HG02610 (cell line): ENCODE results near the gene PPEF2.

Experiments
- ATAC-seq: cut with Tn5 transposase; IDR thresholded peaks from one replicate; pipeline ENCODE4 v1.9.1; 2021; ENCODE audit warnings: mild to moderate bottlenecking, moderate library complexity; ENCODE audit not compliant: unreplicated experiment

Gene PPEF2

GRCh38 chr4:75841641-75842520 is 60.4 kb downstream of the PPEF2 start:
- no peak for ATAC-seq

GRCh38 chr4:75834772-75835154 is 67.5 kb downstream of the PPEF2 start:
- no peak for ATAC-seq

DNA sequence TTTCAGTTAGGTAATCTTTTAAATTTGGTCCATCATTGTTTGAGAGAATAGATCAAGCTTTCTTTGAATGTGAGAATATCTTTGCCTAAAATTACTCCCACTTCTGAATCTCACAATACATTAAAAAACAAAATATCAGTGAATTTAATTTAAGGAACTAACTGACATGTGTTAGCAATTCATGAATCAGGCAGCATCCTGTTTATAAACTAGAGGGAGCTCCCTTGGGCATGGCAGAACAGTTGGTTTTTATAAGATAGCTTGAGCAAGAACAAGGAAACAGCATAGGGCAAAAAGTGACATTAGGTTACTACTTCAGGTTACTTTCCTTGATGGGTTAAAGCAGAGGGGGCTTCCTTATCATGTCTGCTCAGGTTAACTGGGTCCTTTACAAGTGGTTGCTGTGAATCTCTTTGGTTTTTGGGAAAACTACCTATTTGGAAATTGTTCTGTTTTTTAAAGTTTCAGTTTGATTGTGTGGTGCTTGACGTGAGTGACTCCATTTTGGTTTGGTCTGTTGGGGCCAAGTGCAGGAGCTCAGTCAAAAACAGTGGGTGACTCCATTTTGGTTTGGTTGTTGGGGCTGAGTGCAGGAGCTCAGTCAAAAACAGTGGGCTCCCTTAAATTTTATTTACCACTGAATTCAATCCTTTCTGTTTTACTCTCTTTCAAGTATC is 68.0 kb downstream of the PPEF2 start:
- no peak for ATAC-seq

DNA sequence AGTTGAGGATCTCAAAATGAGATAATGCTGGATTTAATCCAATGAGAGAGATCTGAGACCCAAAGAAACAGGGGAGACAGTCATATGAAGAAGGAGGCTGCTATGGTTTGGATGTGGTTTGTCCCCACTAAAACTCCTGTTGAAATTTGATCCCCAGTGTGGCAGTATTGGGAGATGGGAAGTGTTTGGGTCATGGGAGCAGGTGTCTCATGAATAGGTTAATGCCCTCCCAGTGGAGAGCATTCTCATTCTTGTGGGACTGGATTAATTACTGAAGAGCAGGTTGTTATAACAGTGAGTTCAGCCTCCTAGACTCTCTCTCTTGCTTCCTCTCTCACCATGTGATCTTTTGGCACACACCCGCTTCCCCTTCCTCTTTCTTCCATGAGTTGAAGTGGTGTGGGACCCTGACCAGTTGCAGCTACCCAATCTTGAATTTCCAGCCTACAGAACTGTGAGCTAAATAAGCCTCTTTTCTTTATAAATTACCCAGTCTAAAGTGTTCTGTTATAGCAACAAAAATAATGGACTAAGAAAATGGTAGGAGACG is 70.3 kb downstream of the PPEF2 start:
- ATAC-seq, result no peak

DNA sequence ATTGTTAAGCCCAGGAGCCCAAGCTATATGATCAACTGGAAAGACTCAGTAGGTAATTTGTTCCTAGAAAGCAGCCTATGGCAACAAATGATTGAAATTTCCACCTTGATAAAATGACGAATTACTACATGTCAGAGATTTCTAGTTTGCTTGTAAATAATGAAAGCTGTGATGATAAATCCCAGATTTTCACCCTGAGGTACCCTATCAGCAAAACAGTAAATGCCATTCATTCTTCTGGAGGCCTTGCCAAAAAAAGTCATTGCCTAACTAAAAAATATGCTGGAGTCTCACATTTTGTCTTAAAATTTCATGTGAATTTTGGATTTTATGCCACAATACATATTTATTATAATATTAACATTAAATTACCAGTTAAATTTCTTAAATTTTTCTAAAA is 71.3 kb downstream of the PPEF2 start:
- no peak for ATAC-seq

- ATAC-seq, result no peak
These were observed 78.4 kb downstream of the PPEF2 start for GRCh38 chr4:75823812-75824211.

DNA sequence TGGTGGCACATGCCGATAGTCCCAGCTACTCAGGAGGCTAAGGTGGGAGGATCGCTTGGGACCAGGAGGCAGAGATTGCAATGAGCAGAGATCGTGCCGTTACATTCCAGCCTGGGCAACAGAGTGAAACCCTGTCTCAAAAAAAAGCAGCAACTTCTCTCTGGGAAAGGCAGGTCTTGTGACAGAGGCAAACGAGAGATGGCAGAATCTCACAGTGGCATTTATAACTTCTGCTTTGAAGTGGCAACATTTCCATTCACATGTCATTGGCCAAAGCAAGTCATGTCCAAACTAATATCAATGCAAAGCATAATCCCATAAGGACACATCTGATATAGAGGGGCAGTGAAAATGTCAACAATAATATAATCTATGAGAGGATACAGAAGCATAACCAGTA is 79.8 kb downstream of the PPEF2 start:
- ATAC-seq, result no peak

DNA sequence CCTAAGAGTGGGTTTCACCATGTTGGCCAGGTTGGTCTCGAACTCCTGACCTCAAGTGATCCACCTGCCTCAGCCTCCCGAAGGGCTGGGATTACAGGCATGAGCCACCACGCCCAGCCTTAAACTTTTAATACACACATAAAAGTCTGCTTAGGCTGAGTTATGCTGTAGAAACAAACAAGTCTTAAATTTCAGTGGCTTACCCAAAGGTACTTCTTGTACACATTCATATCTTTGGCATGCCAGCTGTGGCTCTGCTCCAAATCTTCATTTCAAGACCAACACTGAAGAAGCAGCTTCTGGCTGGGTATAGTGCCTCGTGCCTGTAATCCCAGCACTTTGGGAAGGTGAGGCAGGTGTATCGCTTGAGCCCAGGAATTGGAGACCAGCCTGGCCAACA is 80.3 kb downstream of the PPEF2 start:
- ATAC-seq, result no peak

GRCh38 chr4:75821216-75821615 is 81.0 kb downstream of the PPEF2 start:
- no peak for ATAC-seq

DNA sequence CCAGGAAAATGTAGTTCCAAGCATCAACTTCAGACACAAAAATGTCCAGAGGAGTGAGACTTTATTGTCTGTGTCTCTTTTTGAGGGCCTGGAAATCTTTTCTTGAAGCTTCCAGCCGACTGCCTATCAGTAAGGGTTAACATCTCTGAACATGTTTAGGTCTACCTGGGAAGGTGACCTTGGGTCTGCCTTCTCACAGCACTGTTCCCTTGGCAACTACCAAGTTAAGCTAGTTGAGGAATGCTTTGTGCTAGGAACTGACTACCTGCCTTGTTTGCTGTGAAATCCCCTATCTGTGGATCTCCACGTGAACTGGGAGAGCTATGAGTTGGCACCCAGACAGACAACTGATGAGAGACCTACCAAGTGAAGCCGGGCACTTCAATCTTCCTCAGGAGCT is 81.6 kb downstream of the PPEF2 start:
- ATAC-seq, result no peak

- ATAC-seq, result no peak
These were observed 82.1 kb downstream of the PPEF2 start for GRCh38 chr4:75820197-75820596.

DNA sequence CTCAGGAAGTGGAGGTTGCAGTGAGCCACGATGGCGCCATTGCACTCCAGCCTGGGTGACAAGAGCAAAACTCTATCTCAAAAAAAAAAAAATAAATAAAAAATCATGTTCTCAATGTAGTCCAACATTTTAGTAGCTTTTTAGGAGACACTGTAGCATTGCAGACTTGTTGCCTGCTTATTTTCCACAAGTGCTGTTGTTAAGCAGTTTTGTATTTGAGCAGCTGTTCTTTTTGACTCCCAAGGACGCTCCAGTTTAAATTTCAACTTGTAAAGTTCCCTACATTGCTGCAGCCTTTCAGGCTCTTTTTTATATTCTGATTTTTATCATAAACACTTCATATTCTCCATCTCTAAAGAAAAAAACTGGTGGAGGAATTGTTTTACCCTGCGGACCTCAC is 83.1 kb downstream of the PPEF2 start:
- no peak for ATAC-seq

GRCh38 chr4:75817901-75818300 is 84.4 kb downstream of the PPEF2 start:
- ATAC-seq, result no peak
